Testis (tissue), 3 donors: ENCODE results near the gene ASIC2. TPM values are rescaled to one million over a fixed set of nuclear protein-coding genes. Genes with fewer than 3 reads are reported as not detected.

ENCODE experiments used
- DNase-seq: peaks from one replicate; pipeline ENCODE4 v3.0.0-alpha.2; 2019
- H3K27ac ChIP-seq, 2 donors: fragments of 200-600 bp; sonication (generic); one replicate each; pipeline ENCODE4 v1.5.1; 2019
- H3K27me3 ChIP-seq: fragments of 200-600 bp; sonication (generic); one replicate; pipeline ENCODE4 v1.5.1; 2019
- H3K36me3 ChIP-seq: fragments of 200-600 bp; sonication (generic); one replicate; pipeline ENCODE4 v1.5.1; 2017; ENCODE audit warnings: low read depth; ENCODE audit errors: missing control alignments
- H3K4me1 ChIP-seq: fragments of 200-600 bp; sonication (generic); one replicate; pipeline ENCODE4 v1.5.1; 2019
- H3K4me3 ChIP-seq, 2 donors: fragments of 200-600 bp; sonication (generic); one replicate each; pipeline ENCODE4 v1.5.1; 2017 to 2019
- H3K9me3 ChIP-seq: fragments of 200-600 bp; sonication (generic); one replicate; pipeline ENCODE4 v1.5.1; 2017
- POLR2A ChIP-seq: fragments of 450-650 bp; IDR thresholded peaks from one replicate; pipeline ENCODE4 v1.6.1; 2017; ENCODE audit warnings: antibody characterized with exemption, mild to moderate bottlenecking, moderate library complexity
- WGBS, 2 donors: methylation state at CpG; one replicate each; pipeline ENCODE4 v1.1.5; 2018; 5-methylcytosine and 5-hydroxymethylcytosine counted together
- intact Hi-C: fragments of 100-400 bp; cut with DNase I; formaldehyde crosslinking; loops from one replicate; pipeline ENCODE4 v1.15.1; 2023; ENCODE audit warnings: low total_unique reads
- polyA plus RNA-seq: library from polyadenylated mRNA; stranded (reverse); fragments of 350-450 nt; fragmentation: Illumina TruSeq; extraction: RNeasy Lipid Tissue Mini Kit (QIAGEN cat#74804); gene quantifications from one replicate; pipeline ENCODE4 v1.2.3, GENCODE V29; 2014; ENCODE audit warnings: low read depth, low replicate concordance; ENCODE audit not compliant: insufficient read depth
- total RNA-seq, 2 donors: library from RNA; depleted of rRNA; stranded (reverse); fragments of >200 nt; gene quantifications; one replicate each; pipeline ENCODE4 v1.2.3, GENCODE V29; 2016
- TF ChIP-seq, protein P1 (sequence below), 3 experiments: fragments of 450-650 bp in 2 of 3; fragments of 200-600 bp in 1 of 3; sonication (generic) in 1 of 3; IDR thresholded peaks; one replicate each; pipeline ENCODE4 v1.5.1; 2016 to 2019; ENCODE audit warnings: antibody characterized with exemption in 3 of 3, mild to moderate bottlenecking in 2 of 3, moderate library complexity in 1 of 3

The ASIC2 gene
- total and polyA plus RNA-seq, 3 donors from 2014 or later, result 0.73 to 1.0 (median 0.81) TPM

GRCh38 chr17:33054412-33054811 lies 238.7 kb downstream of the ASIC2 start:
- H3K4me3 ChIP-seq, result no peak overlapping the region
- H3K27ac ChIP-seq, result no peak overlapping the region
- H3K36me3 ChIP-seq, result no peaks in the 10 kb centered on the region
- intact Hi-C loops, result no loop called here
- no peaks in the 10 kb centered on the region for H3K9me3 ChIP-seq
- H3K27me3 ChIP-seq, result no peaks in the 10 kb centered on the region
- WGBS, 2 donors, result 82 to 88% methylated on average over 5 of the region's 5 CpGs
- H3K4me1 ChIP-seq, result no peaks in the 10 kb centered on the region
- no peak for DNase-seq
- TF ChIP-seq, protein P1, sequence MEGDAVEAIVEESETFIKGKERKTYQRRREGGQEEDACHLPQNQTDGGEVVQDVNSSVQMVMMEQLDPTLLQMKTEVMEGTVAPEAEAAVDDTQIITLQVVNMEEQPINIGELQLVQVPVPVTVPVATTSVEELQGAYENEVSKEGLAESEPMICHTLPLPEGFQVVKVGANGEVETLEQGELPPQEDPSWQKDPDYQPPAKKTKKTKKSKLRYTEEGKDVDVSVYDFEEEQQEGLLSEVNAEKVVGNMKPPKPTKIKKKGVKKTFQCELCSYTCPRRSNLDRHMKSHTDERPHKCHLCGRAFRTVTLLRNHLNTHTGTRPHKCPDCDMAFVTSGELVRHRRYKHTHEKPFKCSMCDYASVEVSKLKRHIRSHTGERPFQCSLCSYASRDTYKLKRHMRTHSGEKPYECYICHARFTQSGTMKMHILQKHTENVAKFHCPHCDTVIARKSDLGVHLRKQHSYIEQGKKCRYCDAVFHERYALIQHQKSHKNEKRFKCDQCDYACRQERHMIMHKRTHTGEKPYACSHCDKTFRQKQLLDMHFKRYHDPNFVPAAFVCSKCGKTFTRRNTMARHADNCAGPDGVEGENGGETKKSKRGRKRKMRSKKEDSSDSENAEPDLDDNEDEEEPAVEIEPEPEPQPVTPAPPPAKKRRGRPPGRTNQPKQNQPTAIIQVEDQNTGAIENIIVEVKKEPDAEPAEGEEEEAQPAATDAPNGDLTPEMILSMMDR (IDR thresholded peaks at IDR 0.05), result no peak
- TF ChIP-seq POLR2A, result no peak

- Histone ChIP-seq H3K9me3 (no peaks in the 10 kb centered on the region), H3K27ac (no peak overlapping the region), H3K36me3 (no peaks in the 10 kb centered on the region), H3K4me1 (no peaks in the 10 kb centered on the region), H3K4me3 (no peak overlapping the region), H3K27me3 (no peaks in the 10 kb centered on the region)
- intact Hi-C loops, result no loop called here
- TF ChIP-seq POLR2A, result no peak
- TF ChIP-seq, protein P1 (IDR thresholded peaks at IDR 0.05), result no peak
- no peak for DNase-seq
- WGBS, 2 donors, result 90 to 92% methylated on average over 2 of the region's 2 CpGs
These were observed 239.4 kb downstream of the ASIC2 start for GRCh38 chr17:33053676-33054075.

- Histone ChIP-seq H3K27me3 (no peaks in the 10 kb centered on the region), H3K4me1 (no peaks in the 10 kb centered on the region), H3K4me3 (no peak overlapping the region), H3K9me3 (no peaks in the 10 kb centered on the region), H3K36me3 (no peaks in the 10 kb centered on the region), H3K27ac (no peak overlapping the region)
- no peak for DNase-seq
- no peak for TF ChIP-seq POLR2A
- TF ChIP-seq, protein P1 (IDR thresholded peaks at IDR 0.05), result no peak
- 87 to 93% methylated on average over 4 of the region's 4 CpGs for WGBS, 2 donors
- intact Hi-C loops, result no loop called here
These were observed 240.2 kb downstream of the ASIC2 start for GRCh38 chr17:33052856-33053255.

DNA sequence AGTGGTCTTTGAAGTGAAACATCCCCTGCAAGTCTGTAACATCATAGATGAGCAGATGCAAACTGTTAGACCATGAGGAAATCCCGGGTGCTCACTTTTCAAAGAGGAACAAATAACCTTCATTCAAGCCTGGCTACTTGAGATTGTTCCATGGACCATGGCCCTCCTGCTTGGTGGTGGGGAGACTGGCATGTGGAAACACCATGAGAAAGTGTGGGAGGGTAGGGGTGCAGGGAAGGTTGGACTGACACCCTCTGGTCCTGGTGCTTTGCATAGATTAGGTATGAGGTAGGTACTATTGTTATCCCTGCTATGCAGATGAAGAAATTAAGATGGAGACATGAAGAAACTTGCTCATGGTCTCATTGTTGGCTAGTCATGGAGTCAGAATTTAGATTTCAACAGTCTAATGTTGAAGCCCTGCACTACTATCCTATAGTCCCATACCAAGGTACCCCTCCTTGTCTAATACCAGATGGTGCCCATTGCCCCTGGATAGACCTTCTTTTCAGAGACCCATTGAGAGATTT lies 242.4 kb downstream of the ASIC2 start:
- intact Hi-C loops, result no loop called here
- no peak for DNase-seq
- Histone ChIP-seq H3K27me3 (no peaks in the 10 kb centered on the region), H3K9me3 (no peaks in the 10 kb centered on the region), H3K4me1 (no peaks in the 10 kb centered on the region), H3K27ac (no peak overlapping the region), H3K36me3 (no peaks in the 10 kb centered on the region), H3K4me3 (no peak overlapping the region)
- WGBS, 2 donors, result 82 to 86% methylated on average over 1 of the region's 1 CpG
- TF ChIP-seq, protein P1 (IDR thresholded peaks at IDR 0.05), result no peak

DNA sequence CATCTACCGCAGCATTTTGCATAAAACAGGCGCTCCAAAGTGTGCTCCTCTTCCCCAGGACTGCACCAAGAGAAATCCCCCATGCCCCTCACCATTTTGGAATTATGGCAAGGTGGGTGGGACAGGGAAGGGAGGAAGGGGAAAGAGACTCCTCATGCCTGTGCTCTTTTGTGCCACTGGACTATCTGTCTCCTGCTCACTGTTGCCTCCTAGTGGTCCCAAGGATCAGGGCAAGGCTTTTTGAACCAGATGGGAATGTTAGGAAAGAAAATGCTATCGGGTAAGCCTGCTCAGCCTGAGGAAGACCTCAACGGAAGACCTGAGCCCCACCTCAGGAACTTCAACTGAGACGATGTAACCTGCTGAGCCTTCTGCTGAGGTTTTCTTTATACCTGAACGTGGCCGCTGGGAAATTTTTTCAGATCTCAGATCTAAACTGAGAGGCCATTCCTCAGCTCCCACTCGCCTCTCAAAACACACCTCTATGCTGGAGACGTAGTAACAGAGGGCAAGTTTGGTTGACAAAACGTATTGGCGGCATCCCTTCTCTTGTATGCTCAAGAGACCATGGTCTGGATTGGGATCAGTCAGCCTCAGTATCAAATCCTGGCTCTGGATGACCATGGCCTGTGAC lies 243.2 kb downstream of the ASIC2 start:
- intact Hi-C loops, result loop anchor here (10.0 kb wide), 1 partner anchor 615 kb away; no protein-coding TSS in a partner anchor
- H3K27ac ChIP-seq, result no peak overlapping the region
- no peak overlapping the region for H3K4me3 ChIP-seq
- no peaks in the 10 kb centered on the region for H3K36me3 ChIP-seq
- DNase-seq, result peak; percentile 78
- H3K4me1 ChIP-seq, result no peaks in the 10 kb centered on the region
- 56 to 66% methylated on average over 11 of the region's 11 CpGs for WGBS, 2 donors
- TF ChIP-seq POLR2A, result no peak
- TF ChIP-seq, protein P1 (IDR thresholded peaks at IDR 0.05), result peak in 2 of 3 experiments; percentile 69 to 88
- H3K27me3 ChIP-seq, result no peaks in the 10 kb centered on the region
- H3K9me3 ChIP-seq, result no peaks in the 10 kb centered on the region
